Right lobe of liver (tissue), 6 donors: ENCODE measurements around the gene RAD21L1. TPM values are rescaled to one million over a fixed set of nuclear protein-coding genes. Genes with fewer than 3 reads are reported as not detected.

Experiments used
- ATAC-seq, 4 donors: fragments of 200-7000 bp; cut with Tn5 transposase; one replicate each; pipeline ENCODE4 v1.9.1; 2020; ENCODE audit warnings: mild to moderate bottlenecking in 4 of 4, moderate library complexity in 4 of 4
- DNase-seq, 3 donors: peaks; one replicate each; pipeline ENCODE4 v3.0.0-alpha.2; 2020
- H3K27ac ChIP-seq, 3 donors: fragments of 200-600 bp; one replicate each; pipeline ENCODE4 v1.8.0; 2022
- H3K27me3 ChIP-seq, 2 donors: fragments of 200-600 bp; one replicate each; pipeline ENCODE4 v1.8.0; 2022
- H3K36me3 ChIP-seq, 4 donors: fragments of 200-600 bp; sonication (generic) in 1 of 4; one replicate each; pipeline versions ENCODE4 v1.5.1 to v1.8.0; 2017 to 2022; ENCODE audit warnings: control low read depth in 1 of 4
- H3K4me1 ChIP-seq, 4 donors: fragments of 200-600 bp; sonication (generic) in 1 of 4; one replicate each; pipeline versions ENCODE4 v1.5.1 to v1.8.0; 2017 to 2022; ENCODE audit warnings: control low read depth in 1 of 4
- H3K4me3 ChIP-seq, 3 donors: fragments of 200-600 bp; one replicate each; pipeline ENCODE4 v1.8.0; 2022
- H3K9me3 ChIP-seq, 4 donors: fragments of 200-600 bp; sonication (generic) in 1 of 4; one replicate each; pipeline versions ENCODE4 v1.5.1 to v1.8.0; 2017 to 2022; ENCODE audit warnings: control low read depth in 1 of 4
- CTCF ChIP-seq, 4 donors: fragments of 200-600 bp in 3 of 4; fragments of 450-650 bp in 1 of 4; IDR thresholded peaks; one replicate each; pipeline versions ENCODE4 v1.5.1 to v1.8.0; 2016 to 2022; ENCODE audit warnings: antibody characterized with exemption in 4 of 4, mild to moderate bottlenecking in 2 of 4
- POLR2A ChIP-seq: fragments of 450-650 bp; IDR thresholded peaks from one replicate; pipeline ENCODE4 v1.6.1; 2017; ENCODE audit warnings: antibody characterized with exemption, mild to moderate bottlenecking
- WGBS: methylation state at CpG from one replicate; pipeline ENCODE4 v1.1.6; 2018; ENCODE audit warnings: low coverage, low lambda C conversion rate; ENCODE audit not compliant: insufficient coverage; ENCODE audit errors: missing lambda C conversion rate; 5-methylcytosine and 5-hydroxymethylcytosine counted together
- intact Hi-C, 2 donors: fragments of 100-400 bp; cut with DNase I; formaldehyde crosslinking; loops; one replicate each; pipeline versions ENCODE4 v1.11.2 to v1.14.1; 2022
- total RNA-seq, 6 experiments: library from RNA; depleted of rRNA in 2 of 6; stranded (reverse); fragments of >200 nt in 2 of 6; fragmentation: NEBNext Ultra II Directional in 3 of 6; extraction: Animal tissue kit (Norgen Biotek cat#: 25700) in 3 of 6; gene quantifications; one replicate each; pipeline versions ENCODE4 v1.1.0 to v1.2.4, GENCODE V29; 2016 to 2023
- donor health status: DM: no; HTN: yes; CAD: no.
- donor health status: DM: no; HTN: no; CAD: no.
- donor health status: DM: no; HTN: no; CAD: no.
- donor health status: DM: no; HTN: yes; CAD: no.
- donor health status: DM: no; HTN: yes; CAD: no.

RAD21L1 gene
- total RNA-seq, 6 experiments from 2014 or later: not detected

GRCh38 chr20:1299522-1299921, 73.7 kb downstream of the RAD21L1 start:
- WGBS: 100% methylated on average over 2 of the region's 9 CpGs
- DNase-seq: no peak

GRCh38 chr20:1300083-1300840, 74.4 kb downstream of the RAD21L1 start:
- 83% methylated on average over 1 of the region's 18 CpGs for WGBS
- Histone ChIP-seq H3K9me3 (no peaks in the 10 kb centered on the region), H3K27me3 (no peaks in the 10 kb centered on the region), H3K36me3 (no peaks in the 10 kb centered on the region), H3K27ac (no peak overlapping the region), H3K4me3 (no peak overlapping the region), H3K4me1 (no peaks in the 10 kb centered on the region)
- ATAC-seq (no peak), DNase-seq (no peak)
- intact Hi-C loops: no loop called here
- TF ChIP-seq CTCF (IDR thresholded peaks at IDR 0.05) (no peak), POLR2A (no peak)

More at GRCh38 chr20:1299522-1299921, 73.7 kb downstream of the RAD21L1 start:
- H3K4me1 ChIP-seq: no peaks in the 10 kb centered on the region
- intact Hi-C loops: no loop called here
- no peak overlapping the region for H3K4me3 ChIP-seq
- no peaks in the 10 kb centered on the region for H3K36me3 ChIP-seq
- no peaks in the 10 kb centered on the region for H3K9me3 ChIP-seq
- peak in 3 of 4 donors; percentile 15 to 62 (median 53) for ATAC-seq
- H3K27ac ChIP-seq: no peak overlapping the region
- TF ChIP-seq POLR2A: no peak
- no peak for TF ChIP-seq CTCF (IDR thresholded peaks at IDR 0.05)
- H3K27me3 ChIP-seq: no peaks in the 10 kb centered on the region

GRCh38 chr20:1301031-1301529, 75.2 kb downstream of the RAD21L1 start:
- intact Hi-C loops: no loop called here
- Histone ChIP-seq H3K9me3 (no peaks in the 10 kb centered on the region), H3K27me3 (no peaks in the 10 kb centered on the region), H3K4me1 (no peaks in the 10 kb centered on the region), H3K36me3 (no peaks in the 10 kb centered on the region), H3K27ac (no peak overlapping the region), H3K4me3 (no peak overlapping the region)
- no peak for ATAC-seq
- no peak for DNase-seq
- TF ChIP-seq POLR2A (no peak), CTCF (IDR thresholded peaks at IDR 0.05) (no peak)
- 50% methylated on average over 8 of the region's 9 CpGs for WGBS

- intact Hi-C loops: no loop called here
- DNase-seq (no peak), ATAC-seq (peak in 2 of 4 donors; percentile 13 to 15)
- Histone ChIP-seq H3K9me3 (no peaks in the 10 kb centered on the region), H3K27ac (no peak overlapping the region), H3K27me3 (no peaks in the 10 kb centered on the region), H3K4me3 (no peak overlapping the region), H3K36me3 (no peaks in the 10 kb centered on the region), H3K4me1 (no peaks in the 10 kb centered on the region)
- TF ChIP-seq CTCF (IDR thresholded peaks at IDR 0.05) (no peak), POLR2A (no peak)
- WGBS: 73% methylated on average over 9 of the region's 12 CpGs
Observed at GRCh38 chr20:1302685-1303541, 77.1 kb downstream of the RAD21L1 start.
